ENCODE data around the gene PDX1. TPM values are rescaled to one million over a fixed set of nuclear protein-coding genes. Genes with fewer than 3 reads are reported as not detected.

The PDX1 gene
- total RNA-seq (2014; rRNA removed; shearing (Covaris generic)): not detected in 2 replicates

GRCh38 chr13:27919934-27920676 lies at the start of gene PDX1:
TSS of gene PDX1 (plus strand) at chr13:27920000. CDS start at chr13:27920139, 139 bp downstream.
- no peak for DNase-seq (ENCODE audit: low read depth)

DNA sequence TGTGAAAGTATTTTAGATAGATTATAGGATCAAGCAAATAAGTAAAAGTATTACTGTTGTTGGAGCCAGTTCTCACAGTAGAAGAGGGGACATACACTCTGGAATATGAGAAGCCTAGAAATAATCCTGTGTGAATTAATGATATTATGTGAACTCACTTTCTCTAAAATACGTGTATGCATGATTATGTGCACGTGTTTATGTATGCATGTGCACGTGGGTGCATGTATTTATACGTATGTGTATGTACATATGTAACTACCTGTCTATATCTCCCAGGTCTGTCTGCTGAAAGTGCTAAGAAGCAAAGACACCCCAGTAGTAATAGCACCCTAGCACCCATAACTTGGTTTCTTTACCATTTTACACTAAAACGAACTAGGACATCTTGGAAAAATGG lies 41.5 kb upstream of the PDX1 start:
- no peak for DNase-seq (ENCODE audit: low read depth)

DNA sequence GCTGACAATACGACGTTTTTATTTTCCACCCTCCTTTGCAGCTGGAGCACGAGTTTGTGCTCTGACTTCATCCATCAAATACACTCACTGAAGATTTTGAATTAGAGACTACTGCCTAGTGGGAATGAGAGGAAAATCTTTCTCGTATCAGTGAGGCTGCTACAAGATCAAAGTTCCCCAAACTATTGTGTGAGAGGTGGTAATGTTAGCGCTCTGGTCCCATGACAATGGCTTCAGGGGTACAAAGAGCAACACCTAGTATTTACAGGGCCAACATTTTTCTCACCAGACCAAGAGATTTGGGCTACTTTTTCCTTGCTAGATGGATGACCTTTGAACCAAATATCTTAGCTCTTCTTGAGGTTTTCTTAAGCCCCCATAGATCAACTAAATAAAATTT lies 30.3 kb upstream of the PDX1 start:
- DNase-seq (ENCODE audit: low read depth): no peak

DNA sequence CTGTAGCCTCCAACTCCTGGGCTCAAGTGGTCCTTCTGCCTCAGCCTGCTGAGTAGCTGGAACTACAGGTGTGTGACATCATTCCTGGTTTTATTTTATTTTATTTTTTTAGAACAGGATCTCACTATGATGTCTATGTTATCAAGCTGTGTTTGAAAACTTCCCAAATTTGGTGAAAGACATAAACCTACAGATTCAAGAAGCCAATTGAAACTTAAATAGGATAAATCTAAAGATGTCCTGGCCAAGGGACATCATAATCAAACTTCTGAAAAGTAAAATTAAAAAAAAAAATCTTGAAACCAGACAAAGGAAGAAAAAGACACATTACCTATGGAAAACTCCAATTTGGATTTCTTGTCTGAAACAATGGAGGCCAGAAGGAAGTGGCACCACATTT lies 23.1 kb upstream of the PDX1 start:
- no peak for DNase-seq (ENCODE audit: low read depth)

GRCh38 chr13:27904719-27905118 lies 15.1 kb upstream of the PDX1 start:
- no peak for DNase-seq (ENCODE audit: low read depth)

GRCh38 chr13:27905650-27906049 lies 14.2 kb upstream of the PDX1 start:
- no peak for DNase-seq (ENCODE audit: low read depth)

DNA sequence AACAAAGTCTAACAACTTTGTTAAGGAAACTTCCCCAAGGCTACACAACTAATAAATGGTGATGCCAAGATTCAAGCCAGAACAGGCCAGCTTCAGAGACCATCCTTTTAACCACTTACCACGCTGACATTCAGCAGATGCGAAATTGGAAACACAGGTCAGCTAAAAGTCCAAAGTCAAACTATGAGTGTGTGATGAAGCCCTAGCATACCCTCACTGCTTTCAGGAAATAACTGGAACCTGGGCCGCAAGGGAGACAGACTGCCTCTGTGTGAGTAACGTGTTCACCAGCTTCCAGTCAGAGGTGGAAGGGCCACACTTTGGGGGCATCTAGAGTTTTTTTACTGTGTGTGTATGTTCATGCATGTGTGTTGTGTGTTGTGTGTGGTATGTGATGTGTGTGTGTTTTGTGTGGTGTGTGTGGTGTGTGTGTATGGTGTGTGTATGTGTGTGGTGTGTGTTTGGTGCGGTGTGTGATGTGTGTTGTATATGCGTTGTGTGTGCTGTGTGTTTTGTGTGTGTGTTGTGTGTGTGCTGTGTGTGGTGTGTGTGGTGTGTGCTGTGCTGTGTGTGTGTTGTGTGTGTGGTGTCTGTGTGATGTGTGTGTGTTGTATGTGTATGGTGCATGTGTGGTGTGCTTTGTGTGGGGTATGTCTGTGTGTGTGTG lies 12.5 kb upstream of the PDX1 start:
- DNase-seq (ENCODE audit: low read depth): no peak

- no peak for DNase-seq (ENCODE audit: low read depth)
Measured at GRCh38 chr13:27909378-27909777, 10.4 kb upstream of the PDX1 start.

DNA sequence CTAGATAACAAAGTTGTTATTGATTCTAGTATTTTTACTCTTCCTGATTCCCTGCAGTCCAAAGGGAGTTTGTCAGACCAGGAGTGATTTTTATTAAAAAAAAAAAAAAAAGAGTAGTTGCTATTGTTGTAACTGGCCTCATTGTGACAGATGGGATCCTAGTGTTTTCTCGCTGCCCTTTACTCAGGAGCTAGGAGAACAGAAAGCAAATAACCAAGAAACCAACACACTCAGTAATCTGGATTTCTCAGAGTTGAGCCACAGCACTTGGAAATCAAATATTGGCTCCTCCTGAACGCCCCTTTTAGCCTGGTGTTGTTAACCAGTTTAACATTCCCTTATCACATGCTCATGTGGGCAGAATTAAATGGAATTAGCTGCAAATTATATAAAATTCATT lies 8.3 kb upstream of the PDX1 start:
- DNase-seq (ENCODE audit: low read depth): no peak

DNA sequence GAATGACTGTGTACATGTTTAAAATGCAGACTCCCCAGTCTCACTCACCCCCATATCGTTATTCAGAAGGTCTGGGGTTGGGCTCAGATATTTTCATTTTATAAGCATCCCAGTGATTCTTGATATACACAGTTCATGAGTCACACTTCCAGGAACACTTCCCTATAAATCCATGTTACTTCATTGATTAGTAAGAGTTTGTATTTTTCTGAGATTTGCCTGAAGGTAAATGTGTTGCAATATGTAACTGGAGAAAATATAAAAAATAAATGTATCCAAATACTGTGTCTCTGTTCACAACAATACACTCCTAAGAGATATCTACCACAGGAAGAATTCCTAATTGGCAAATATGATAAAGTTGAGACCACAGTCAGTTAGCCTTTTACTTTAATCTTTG lies 6.6 kb upstream of the PDX1 start:
- no peak for DNase-seq (ENCODE audit: low read depth)

GRCh38 chr13:27915301-27916207 lies 4.2 kb upstream of the PDX1 start:
- DNase-seq (ENCODE audit: low read depth): no peak

DNA sequence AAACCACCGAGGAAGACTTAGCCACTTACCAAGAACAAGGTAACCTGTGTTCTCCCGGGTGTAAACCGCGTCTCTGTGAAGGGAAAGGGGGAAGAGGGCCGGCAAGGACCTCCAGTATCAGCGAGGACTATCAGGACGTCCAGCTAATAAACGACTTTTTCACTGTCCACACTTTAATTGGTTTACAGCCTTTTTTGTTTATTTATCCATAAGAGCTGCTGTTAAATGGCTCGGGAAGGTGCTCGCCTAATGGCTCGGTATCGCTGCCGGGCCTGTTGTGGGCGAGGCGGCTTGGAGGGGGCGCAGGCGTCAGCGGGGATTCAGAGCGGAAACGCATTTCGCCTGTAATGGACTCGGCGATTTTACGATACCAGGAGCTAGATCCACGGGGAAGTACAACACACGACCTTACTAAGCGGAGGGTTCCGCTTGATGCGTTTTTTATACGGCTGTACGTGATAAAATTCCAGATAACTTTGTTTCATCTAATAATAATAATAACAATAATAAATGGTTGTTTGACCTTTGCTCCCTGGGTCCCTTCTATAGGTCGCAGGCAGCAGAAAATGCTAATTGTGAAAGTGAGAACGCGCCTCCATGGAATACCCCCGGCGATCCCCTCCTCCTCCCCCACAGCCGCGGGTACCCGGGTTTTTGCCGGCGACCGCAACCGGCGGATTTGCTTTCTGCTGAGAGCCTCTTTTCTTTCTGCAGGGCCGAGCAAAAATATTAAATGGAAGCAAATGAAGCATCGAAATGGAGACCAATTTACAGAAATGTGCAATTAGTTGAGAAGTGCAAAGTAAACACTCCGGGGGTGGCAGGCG lies 2.5 kb upstream of the PDX1 start:
- DNase-seq (ENCODE audit: low read depth): no peak

DNA sequence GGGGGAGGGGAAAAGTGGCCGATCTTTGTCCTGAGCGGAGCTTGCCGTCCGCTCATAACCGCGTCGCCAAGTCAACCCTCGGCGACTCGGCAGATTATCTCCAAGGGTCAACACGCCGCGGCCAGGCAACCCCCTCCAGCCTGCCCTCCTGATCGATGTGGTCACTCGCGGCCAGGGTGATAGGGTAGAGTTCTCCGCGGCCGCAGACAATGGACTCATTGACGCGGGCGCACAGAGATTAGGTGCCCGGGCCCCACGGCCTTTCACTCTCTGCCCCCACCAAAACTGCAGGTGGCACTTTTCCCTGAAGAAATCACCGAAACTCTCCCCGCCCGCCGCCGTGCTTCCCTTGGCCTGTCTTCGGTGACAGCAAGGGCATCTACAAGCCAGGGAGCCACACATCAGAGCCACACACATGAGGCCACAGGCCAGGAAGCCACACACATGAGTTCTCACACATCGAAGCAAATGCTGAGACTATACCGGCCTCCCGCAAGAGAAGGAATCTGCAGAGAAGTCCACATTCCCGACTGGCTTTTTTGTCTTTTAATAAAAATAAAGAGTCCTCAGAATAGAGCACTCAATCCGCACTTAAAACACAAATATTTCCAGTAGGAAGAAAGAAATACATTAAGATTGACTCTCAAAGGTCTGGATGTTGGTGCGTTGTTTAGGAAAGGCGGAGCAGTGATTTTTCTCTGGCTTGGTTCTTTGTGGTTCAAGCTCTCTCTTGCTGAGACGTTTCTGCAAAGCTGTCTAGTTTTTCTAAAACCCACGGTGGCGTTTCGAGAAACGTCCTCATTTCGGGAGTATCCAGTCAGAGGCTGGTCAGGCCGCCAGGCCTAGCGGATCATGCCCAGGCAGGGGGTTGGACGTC lies 1.5 kb upstream of the PDX1 start:
- no peak for DNase-seq (ENCODE audit: low read depth)

DNA sequence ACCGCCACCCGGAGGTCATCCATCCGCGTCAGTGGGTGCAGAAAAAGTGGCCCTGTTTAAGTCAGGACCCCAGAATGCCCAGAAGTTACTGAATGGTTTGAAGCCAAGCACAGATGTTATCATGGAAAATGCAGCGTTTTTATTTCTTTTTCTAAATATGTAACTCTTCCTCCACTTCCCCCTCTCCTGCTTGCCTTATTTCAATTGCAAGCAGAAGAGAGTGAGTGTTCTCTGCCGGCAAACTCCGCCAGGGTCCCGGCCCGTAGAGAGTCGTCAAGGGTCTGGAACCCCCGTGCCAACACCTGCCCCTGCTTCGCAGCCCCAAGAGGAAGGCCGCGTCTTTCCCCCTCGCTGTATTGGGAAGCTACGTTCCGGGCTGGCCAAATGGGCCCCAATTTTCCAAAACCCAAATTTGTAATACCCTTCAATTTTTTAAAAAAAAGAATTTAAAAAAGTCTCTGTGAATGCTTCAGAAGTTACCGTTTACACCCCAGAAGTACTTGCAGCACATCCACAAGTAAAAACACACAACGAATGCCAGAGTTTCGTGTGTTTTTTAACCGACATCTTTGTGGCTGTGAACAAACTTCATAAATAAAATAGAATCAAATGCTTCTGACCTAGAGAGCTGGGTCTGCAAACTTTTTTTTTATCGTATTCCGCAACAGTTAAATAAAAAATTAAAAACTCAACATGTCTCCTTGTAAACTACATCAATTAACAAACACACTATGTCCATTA lies 712 bp upstream of the PDX1 start:
- no peak for DNase-seq (ENCODE audit: low read depth)

- no peak for DNase-seq (ENCODE audit: low read depth)
Measured at GRCh38 chr13:27919659-27919933, 204 bp upstream of the PDX1 start.

DNA sequence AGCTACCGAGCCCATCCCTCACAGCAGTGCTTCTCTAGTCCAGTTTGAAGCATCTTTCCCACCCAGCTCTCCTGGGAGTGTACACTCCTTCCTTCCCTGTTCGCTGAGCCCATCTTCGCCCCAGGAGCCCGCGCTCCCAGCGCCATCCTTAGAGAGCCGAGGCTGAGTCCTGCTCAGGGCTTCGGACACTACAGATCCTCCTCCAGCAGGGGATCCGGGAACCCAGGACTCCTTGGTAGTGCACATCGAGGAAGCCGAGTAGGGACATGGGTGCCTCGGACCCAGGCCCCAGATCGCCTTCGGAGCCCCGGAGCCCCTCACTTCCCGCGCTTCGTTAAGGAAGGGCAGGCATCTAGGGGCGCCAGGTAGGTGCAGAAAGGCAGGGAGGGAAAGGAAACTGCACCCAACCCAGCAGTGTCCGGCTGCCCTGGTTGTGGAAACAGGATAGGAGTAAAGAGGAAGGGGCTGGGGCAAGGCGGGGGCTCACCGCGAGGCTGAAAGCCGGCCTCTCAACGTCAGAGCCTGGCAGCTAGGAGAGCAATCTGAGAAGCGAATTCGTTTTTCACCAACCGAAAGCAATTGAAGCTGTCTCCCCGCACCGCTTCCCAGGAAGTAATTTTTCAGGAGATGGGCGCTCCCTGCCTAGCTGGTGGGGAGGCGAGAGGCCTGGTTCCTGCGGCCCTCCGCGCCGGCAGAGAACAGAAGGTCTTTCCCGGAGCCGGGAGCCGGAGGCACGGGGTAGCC lies 1.0 kb downstream of the PDX1 start:
- DNase-seq (ENCODE audit: low read depth): no peak

GRCh38 chr13:27921421-27921960 lies 1.7 kb downstream of the PDX1 start:
- DNase-seq (ENCODE audit: low read depth): no peak

- DNase-seq (ENCODE audit: low read depth): no peak
Measured at GRCh38 chr13:27921961-27922882, 2.4 kb downstream of the PDX1 start.
